GM18517 (cell line): Measurements from ENCODE around the gene INSYN2B.
"Not testable (repeated sequence)": the region's sequence is repeated elsewhere in the genome, so short reads cannot be mapped to it uniquely, and the experiment has no call there.

ENCODE experiments used
- ATAC-seq: cut with Tn5 transposase; IDR thresholded peaks from one replicate; pipeline ENCODE4 v1.9.1; 2021; ENCODE audit warnings: mild to moderate bottlenecking, moderate library complexity; ENCODE audit not compliant: unreplicated experiment

The INSYN2B gene

GRCh38 chr5:169973056-169973455 is 7.2 kb downstream of the INSYN2B start:
- ATAC-seq: no peak

- ATAC-seq: no peak
These were observed 8.5 kb downstream of the INSYN2B start for GRCh38 chr5:169971780-169972179.

- ATAC-seq: no peak
These were observed 9.2 kb downstream of the INSYN2B start for GRCh38 chr5:169970911-169971765.

GRCh38 chr5:169970339-169970738 is 10.0 kb downstream of the INSYN2B start:
- no peak for ATAC-seq

- ATAC-seq: no peak
These were observed 16.0 kb downstream of the INSYN2B start for GRCh38 chr5:169964246-169964645.

- no peak for ATAC-seq
These were observed 19.6 kb downstream of the INSYN2B start for GRCh38 chr5:169960659-169961058.

- no peak for ATAC-seq
These were observed 22.0 kb downstream of the INSYN2B start for GRCh38 chr5:169958278-169958677.

GRCh38 chr5:169956756-169957155 is 23.5 kb downstream of the INSYN2B start:
- ATAC-seq: no peak

- ATAC-seq: no peak
These were observed 24.2 kb downstream of the INSYN2B start for GRCh38 chr5:169956126-169956525.

- ATAC-seq: no peak
These were observed 25.5 kb downstream of the INSYN2B start for GRCh38 chr5:169954786-169955185.

- not testable (repeated sequence) for ATAC-seq
These were observed 27.1 kb downstream of the INSYN2B start for GRCh38 chr5:169953196-169953595.

- no peak for ATAC-seq
These were observed 30.0 kb downstream of the INSYN2B start for GRCh38 chr5:169950333-169950732.

GRCh38 chr5:169946743-169947295 is 33.5 kb downstream of the INSYN2B start:
- no peak for ATAC-seq

GRCh38 chr5:169945831-169946261 is 34.4 kb downstream of the INSYN2B start:
- no peak for ATAC-seq

- no peak for ATAC-seq
These were observed 35.2 kb downstream of the INSYN2B start for GRCh38 chr5:169944922-169945680.

GRCh38 chr5:169944115-169944514 is 36.2 kb downstream of the INSYN2B start:
- no peak for ATAC-seq

- no peak for ATAC-seq
These were observed 37.3 kb downstream of the INSYN2B start for GRCh38 chr5:169943026-169943425.

GRCh38 chr5:169942181-169942580 is 38.1 kb downstream of the INSYN2B start:
- ATAC-seq: no peak

- no peak for ATAC-seq
These were observed 38.8 kb downstream of the INSYN2B start for GRCh38 chr5:169941542-169941941.

GRCh38 chr5:169939731-169940130 is 40.6 kb downstream of the INSYN2B start:
- no peak for ATAC-seq

- no peak for ATAC-seq
These were observed 41.9 kb downstream of the INSYN2B start for GRCh38 chr5:169938439-169938838.

GRCh38 chr5:169935762-169936161 is 44.5 kb downstream of the INSYN2B start:
- ATAC-seq: no peak
